Stomach smooth muscle (tissue), 2 donors: ENCODE measurements around the gene INTS13.
A peak's percentile ranks its signal among the peaks of the same experiment; 100 is the strongest.
"Not testable (repeated sequence)": the region's sequence is repeated elsewhere in the genome, so short reads cannot be mapped to it uniquely, and the experiment has no call there.

Experiments used
- H3K27ac ChIP-seq: one replicate; pipeline ENCODE4 v1.7.0; 2013; ENCODE audit warnings: mild to moderate bottlenecking, low read length, inconsistent platforms
- H3K27me3 ChIP-seq, 2 donors: one replicate each; pipeline ENCODE4 v1.7.0; 2013; ENCODE audit warnings: low read length in 2 of 2; ENCODE audit not compliant: insufficient read depth in 2 of 2, control insufficient read depth in 1 of 2
- H3K36me3 ChIP-seq, 2 donors: one replicate each; pipeline ENCODE4 v1.7.0; 2013; ENCODE audit warnings: low read length in 2 of 2; ENCODE audit not compliant: control insufficient read depth in 2 of 2, insufficient read depth in 2 of 2
- H3K4me1 ChIP-seq: one replicate; pipeline ENCODE4 v1.7.0; 2013; ENCODE audit warnings: low read length; ENCODE audit not compliant: control insufficient read depth, insufficient read depth
- H3K4me3 ChIP-seq, 2 donors: one replicate each; pipeline ENCODE4 v1.7.0; 2013; ENCODE audit warnings: low read length in 2 of 2
- H3K9ac ChIP-seq, 2 donors: one replicate each; pipeline ENCODE4 v1.7.0; 2013; ENCODE audit warnings: low read length in 2 of 2, mild to moderate bottlenecking in 1 of 2
- H3K9me3 ChIP-seq, 2 donors: one replicate each; pipeline ENCODE4 v1.7.0; 2013; ENCODE audit warnings: low read length in 2 of 2; ENCODE audit not compliant: control insufficient read depth in 2 of 2
- donor health status: healthy.
- donor health status: Pancreatic carcinoma.

The INTS13 gene

DNA sequence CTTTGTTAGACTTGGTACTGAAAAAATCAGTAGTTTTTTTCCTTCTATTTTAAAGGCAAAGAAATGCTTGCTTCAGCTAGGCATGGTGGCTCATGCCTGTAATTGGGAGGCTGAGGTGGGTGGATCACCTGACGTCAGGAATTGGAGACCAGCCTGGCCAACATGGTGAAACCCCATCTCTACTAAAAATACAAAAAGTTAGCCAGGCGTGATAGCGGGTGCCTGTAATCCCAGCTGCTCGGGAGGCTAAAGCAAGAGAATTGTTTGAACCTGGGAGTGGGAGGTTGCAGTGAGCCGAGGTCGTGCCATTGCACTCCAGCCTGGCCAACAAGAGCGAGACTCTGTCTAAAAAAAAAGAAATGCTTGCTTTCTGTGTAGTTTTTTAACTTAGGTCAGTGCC is 23.6 kb upstream of the INTS13 start:
- H3K4me3 ChIP-seq, H3K27me3 ChIP-seq, H3K4me1 ChIP-seq, H3K27ac ChIP-seq, H3K9me3 ChIP-seq, H3K9ac ChIP-seq: not testable (repeated sequence)
- peaks cover 7 to 20% of the 10 kb centered on the region in 2 donors for H3K36me3 ChIP-seq

DNA sequence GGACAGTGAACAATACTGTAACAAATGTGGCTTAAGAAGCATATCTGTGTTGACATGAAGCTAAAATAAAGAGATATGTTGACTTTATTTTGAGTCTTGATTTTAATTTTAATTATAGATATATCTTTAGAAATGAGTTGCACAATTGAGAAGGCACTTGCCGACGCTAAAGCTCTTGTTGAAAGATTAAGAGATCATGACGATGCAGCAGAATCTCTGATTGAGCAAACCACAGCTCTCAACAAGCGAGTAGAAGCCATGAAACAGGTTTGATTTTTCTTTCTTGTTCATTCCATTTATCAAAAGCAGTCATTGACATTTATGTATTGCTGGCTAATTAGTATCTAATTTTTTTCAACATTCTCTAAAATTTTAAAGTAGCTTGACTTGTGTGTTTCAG is 16.2 kb upstream of the INTS13 start:
- H3K9me3 ChIP-seq = no peaks in the 10 kb centered on the region
- no peak overlapping the region for H3K9ac ChIP-seq
- H3K36me3 ChIP-seq = peaks cover 7% of the 10 kb centered on the region in 2 donors
- no peak overlapping the region for H3K27ac ChIP-seq
- H3K4me1 ChIP-seq = no peaks in the 10 kb centered on the region
- H3K27me3 ChIP-seq = no peaks in the 10 kb centered on the region
- no peak overlapping the region for H3K4me3 ChIP-seq

- Histone ChIP-seq H3K36me3 (peaks cover 7% of the 10 kb centered on the region in 2 donors), H3K9ac (no peak overlapping the region), H3K27ac (no peak overlapping the region), H3K4me1 (no peaks in the 10 kb centered on the region), H3K27me3 (no peaks in the 10 kb centered on the region), H3K9me3 (no peaks in the 10 kb centered on the region), H3K4me3 (no peak overlapping the region)
Measured at GRCh38 chr12:26953447-26953846, 15.7 kb upstream of the INTS13 start.

- Histone ChIP-seq H3K9ac (no peak overlapping the region), H3K36me3 (no peaks in the 10 kb centered on the region), H3K27me3 (no peaks in the 10 kb centered on the region), H3K4me3 (no peak overlapping the region), H3K4me1 (no peaks in the 10 kb centered on the region), H3K9me3 (no peaks in the 10 kb centered on the region), H3K27ac (no peak overlapping the region)
Measured at GRCh38 chr12:26948309-26948708, 10.5 kb upstream of the INTS13 start.

DNA sequence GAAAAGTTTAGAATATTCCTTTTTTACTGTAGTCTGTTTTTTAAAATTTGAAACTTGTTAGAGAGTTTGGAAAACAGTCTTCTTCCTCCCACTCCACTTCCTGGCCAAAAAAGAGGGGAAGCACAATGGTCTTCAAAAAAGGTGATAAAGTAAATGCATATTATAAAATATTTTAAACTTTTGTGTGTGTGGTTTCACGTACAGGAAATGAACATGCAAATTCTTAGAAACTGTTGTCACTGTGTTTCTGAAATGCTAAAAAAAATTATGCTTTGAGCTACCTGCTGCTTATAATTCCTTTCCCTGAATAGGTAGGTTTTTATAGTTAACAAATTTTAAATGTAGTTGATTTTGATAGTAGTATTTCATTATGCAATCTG is 3.4 kb upstream of the INTS13 start:
- Histone ChIP-seq H3K27me3 (no peaks in the 10 kb centered on the region), H3K9ac (no peak overlapping the region), H3K4me3 (no peak overlapping the region), H3K4me1 (peaks cover 5% of the 10 kb centered on the region), H3K36me3 (no peaks in the 10 kb centered on the region), H3K27ac (no peak overlapping the region), H3K9me3 (no peaks in the 10 kb centered on the region)

DNA sequence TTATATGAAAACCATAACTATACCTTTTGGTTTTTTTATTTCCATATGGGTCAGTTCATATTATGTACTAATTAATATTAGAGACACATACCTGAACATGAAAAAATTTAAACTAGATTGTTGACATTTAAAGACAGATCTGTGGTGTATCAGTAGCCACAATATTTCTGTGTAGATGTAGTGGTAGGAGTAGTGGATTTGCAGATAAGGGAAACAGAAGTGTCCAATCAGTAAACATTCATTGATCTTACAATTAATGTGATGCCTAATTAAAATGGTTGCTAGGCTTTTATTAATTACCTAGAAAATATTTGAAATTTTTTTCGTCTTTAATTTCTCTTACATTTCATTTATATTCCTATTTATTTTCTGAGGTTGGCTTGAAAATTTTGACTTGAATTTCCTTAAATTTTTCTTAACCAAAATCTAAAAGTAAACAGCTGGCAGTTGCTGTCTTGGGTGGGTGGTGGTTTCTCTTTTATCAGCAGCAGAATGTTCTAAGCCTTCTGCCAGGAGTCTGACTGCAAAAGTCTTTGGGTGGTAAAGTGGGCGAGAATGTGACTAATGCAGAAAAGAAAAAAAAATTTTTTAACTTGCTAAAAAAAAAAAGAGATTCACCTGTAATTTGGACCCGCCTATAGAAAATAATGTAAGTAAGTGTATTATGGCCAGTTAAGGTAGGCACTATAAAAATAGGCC is 2.9 kb upstream of the INTS13 start:
- Histone ChIP-seq H3K27me3 (no peaks in the 10 kb centered on the region), H3K27ac (no peak overlapping the region), H3K4me1 (peaks cover 5% of the 10 kb centered on the region), H3K9me3 (no peaks in the 10 kb centered on the region), H3K36me3 (no peaks in the 10 kb centered on the region), H3K4me3 (no peak overlapping the region), H3K9ac (no peak overlapping the region)

DNA sequence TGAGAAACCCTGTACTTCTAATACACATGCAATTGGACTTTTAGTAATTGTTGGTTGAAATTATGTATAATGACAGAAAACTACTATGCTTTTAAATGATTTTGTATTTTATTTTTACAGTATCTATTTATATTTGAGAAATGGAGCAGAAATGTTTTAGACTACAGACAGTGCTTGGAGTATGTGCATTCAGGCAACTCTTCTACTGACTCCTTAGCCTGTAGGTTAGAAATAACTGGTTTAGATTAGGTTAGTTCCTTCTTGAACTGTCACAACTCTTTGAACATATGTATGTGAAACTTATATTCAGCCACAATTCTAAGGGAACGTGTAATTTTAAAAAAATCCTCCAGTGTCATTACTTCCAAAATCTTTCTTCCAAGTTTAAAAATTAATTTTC is 2.2 kb upstream of the INTS13 start:
- peaks cover 5% of the 10 kb centered on the region for H3K4me1 ChIP-seq
- H3K27ac ChIP-seq = no peak overlapping the region
- peak overlapping the region; percentile 89 for H3K4me3 ChIP-seq
- H3K9me3 ChIP-seq = no peaks in the 10 kb centered on the region
- H3K9ac ChIP-seq = no peak overlapping the region
- H3K27me3 ChIP-seq = no peaks in the 10 kb centered on the region
- no peaks in the 10 kb centered on the region for H3K36me3 ChIP-seq

DNA sequence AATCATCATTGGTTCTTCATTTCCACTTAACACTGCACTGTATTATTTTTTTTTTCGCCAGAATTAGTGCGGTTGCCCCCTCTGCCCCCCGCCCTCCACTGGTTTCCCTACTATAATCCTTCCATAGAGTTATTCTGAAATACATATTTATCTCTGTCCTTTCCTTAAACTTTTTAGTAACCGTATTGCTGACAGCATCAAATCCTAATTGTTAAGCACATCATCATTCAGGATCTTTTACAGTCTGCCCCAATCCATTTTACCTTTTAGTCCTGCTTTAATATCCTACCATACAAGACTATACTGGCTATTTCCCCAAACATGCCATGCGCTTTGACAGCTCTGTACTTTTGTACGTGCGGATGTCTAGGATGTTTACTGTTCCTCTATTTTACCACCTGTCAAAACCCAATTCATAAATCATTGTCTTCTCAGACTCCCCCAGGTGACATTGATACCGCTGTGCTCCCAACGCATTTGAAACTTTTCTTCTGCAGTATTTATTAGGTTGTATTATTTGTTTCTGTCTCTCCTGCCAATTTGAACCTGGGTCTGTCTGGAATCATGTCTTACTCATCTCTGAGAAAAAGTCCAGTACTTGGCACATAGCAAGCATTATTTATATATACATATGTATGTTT is 1.5 kb upstream of the INTS13 start:
- H3K27me3 ChIP-seq = no peaks in the 10 kb centered on the region
- H3K4me3 ChIP-seq = peak overlapping the region; percentile 89
- no peaks in the 10 kb centered on the region for H3K36me3 ChIP-seq

GRCh38 chr12:26938701-26939062 is 901 bp upstream of the INTS13 start:
- Histone ChIP-seq H3K9ac (peak overlapping the region; percentile 83 to 97), H3K27ac (peak overlapping the region; percentile 88), H3K36me3 (no peaks in the 10 kb centered on the region), H3K9me3 (no peaks in the 10 kb centered on the region), H3K4me3 (peak overlapping the region; percentile 89), H3K4me1 (peaks cover 5% of the 10 kb centered on the region), H3K27me3 (no peaks in the 10 kb centered on the region)

More for the DNA sequence above, 1.5 kb upstream of the INTS13 start:
- peak overlapping the region; percentile 88 for H3K27ac ChIP-seq
- H3K9ac ChIP-seq = peak overlapping the region; percentile 83 to 97
- H3K9me3 ChIP-seq = no peaks in the 10 kb centered on the region
- peaks cover 5% of the 10 kb centered on the region for H3K4me1 ChIP-seq

GRCh38 chr12:26937443-26937862 is 328 bp downstream of the INTS13 start:
- Histone ChIP-seq H3K27ac (peak overlapping the region; percentile 88), H3K36me3 (no peaks in the 10 kb centered on the region), H3K9me3 (no peaks in the 10 kb centered on the region), H3K27me3 (no peaks in the 10 kb centered on the region), H3K9ac (peak overlapping the region; percentile 83 to 97), H3K4me3 (peak overlapping the region; percentile 89), H3K4me1 (peaks cover 5% of the 10 kb centered on the region)
